Posterior vena cava (tissue), 2 donors: ENCODE data around the gene COL9A3. TPM values are rescaled to one million over a fixed set of nuclear protein-coding genes. Genes with fewer than 3 reads are reported as not detected.

Source experiments
- DNase-seq: peaks from one replicate; pipeline ENCODE4 v3.0.0-alpha.2; 2020; ENCODE audit warnings: low spot score
- intact Hi-C, 2 donors: fragments of 100-400 bp; cut with DNase I; formaldehyde crosslinking; loops; one replicate each; pipeline versions ENCODE4 v1.14.1 to v1.14.2; 2022 to 2023
- total RNA-seq, 2 donors: library from RNA; stranded (reverse); fragmentation: NEBNext Ultra II Directional; extraction: Animal tissue kit (Norgen Biotek cat#: 25700); gene quantifications; one replicate each; pipeline ENCODE4 v1.2.1, GENCODE V29; 2021
- donor health status: DM: yes; HTN: yes; CAD: no.
- donor health status: DM: yes; HTN: yes; CAD: no.

Gene COL9A3
- total RNA-seq, 2 donors from 2014 or later = 1.0 to 1.9 TPM

DNA sequence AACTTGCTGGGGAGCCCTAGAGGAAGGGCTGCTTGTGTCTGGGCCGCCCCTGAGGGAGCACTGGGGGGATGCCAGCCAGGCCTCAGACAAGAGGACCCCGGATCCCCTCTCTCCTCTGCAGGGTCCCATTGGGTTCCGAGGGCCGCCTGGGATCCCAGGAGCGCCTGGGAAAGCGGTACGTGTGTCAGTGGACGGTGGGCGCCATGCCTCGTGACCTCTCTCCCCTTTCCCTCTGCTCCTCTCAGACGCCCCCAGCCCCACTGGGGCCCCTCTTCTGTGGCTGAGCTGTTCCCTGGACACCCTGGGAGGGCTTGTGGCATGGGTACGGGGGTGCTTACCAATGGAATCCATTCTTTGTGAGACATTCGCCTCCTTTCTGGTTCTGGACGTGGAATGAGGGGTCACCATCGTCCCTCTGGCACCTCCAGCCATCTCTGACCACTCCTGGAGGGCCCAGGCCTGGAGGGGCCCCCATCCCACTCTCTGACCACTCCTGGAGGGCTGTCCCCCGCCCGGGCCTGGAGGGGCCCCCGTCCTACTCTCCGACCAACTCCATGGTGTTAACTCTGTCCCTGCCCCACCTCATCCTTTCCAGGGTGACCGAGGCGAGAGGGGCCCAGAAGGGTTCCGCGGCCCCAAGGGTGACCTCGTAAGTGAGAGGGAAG lies 9.9 kb downstream of the COL9A3 start:
- intact Hi-C loops = no loop called here
- DNase-seq = no peak

DNA sequence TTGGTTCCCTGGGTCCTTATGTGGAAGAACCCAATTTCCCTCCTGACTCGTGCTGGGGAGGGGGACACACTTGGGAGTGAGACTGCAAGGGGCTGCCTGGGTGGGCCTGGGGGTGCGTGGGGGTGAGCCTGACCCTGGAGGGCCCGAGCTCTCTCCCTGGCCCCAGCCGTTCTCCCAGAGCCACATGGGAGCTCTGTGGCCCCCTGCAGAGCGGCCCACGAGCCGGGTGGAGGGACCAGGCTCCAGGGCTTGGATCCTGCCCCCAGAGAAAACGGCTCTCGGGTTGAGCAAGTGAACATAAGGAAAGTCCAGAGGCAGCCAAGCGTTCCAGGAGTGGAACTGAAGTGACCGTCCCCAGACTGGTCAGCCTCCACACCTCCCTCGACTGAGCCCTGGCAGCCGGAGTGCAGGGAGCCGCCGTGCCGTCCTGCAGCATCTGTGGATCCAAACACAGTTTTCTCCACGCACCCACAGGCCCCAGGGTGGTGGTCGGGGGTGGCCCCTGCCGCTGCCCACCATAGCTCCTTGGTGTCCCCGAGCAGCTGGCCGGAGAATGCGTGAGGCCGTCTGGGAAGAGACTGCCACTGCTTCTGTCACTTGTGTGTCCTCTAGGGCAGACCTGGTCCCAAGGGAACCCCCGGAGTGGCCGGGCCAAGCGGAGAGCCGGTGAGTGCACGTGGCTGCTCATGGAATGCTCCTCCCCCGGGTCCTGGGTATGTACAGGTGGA lies 10.6 kb downstream of the COL9A3 start:
- intact Hi-C loops = no loop called here

DNA sequence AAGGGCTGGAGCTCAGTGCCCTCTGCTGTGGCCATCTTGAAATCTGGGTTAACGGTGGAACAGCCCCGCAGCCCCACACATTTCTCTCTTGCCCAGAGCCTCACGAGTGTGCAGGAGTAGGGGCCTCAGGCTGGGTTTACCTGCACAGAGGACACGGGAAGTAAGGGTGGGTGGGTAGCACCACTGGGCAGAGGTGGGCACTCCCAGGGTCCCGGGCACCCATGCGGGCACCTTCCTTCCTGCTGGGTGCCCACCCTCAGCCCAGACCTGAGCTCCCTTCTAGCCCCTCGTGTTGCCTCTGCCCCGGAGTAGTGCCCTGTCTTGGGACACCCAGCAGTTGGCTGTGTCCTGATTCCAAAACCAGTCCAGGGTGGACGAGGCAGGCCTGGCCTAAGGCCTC lies 11.2 kb downstream of the COL9A3 start:
- no peak for DNase-seq
- intact Hi-C loops = no loop called here

More for the DNA sequence above, 10.6 kb downstream of the COL9A3 start:
- no peak for DNase-seq

DNA sequence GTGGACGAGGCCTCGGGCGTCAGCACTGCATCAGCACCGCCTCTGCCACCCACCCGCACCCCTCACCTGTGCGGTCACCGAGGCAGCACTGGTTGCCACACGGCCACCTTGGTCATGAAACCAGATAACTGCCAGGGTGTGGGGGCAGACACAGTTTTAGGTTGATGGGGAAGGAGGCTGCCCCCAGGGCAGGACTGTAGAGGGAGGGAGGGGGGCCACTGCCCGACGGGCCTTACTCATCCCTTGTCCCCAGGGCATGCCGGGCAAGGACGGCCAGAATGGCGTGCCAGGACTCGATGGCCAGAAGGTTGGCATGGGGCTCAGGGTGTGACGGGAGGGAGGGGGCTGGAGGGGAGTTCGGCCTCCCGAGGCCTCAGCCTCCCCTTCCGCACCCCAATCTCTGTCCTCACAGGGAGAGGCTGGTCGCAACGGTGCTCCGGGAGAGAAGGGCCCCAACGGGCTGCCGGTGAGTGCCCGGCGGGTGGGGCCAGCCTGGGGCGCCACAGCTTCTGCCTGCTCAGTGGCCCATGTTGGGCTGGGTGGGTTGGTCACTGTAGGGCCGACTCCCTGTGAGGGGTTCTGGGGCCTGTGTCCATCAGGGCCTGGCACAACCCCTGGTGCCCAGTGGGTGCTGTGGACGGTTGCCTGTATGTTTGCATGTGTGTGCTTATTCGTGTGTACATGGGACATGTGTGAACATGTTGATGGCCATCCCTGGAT lies 11.8 kb downstream of the COL9A3 start:
- intact Hi-C loops = no loop called here
- no peak for DNase-seq

DNA sequence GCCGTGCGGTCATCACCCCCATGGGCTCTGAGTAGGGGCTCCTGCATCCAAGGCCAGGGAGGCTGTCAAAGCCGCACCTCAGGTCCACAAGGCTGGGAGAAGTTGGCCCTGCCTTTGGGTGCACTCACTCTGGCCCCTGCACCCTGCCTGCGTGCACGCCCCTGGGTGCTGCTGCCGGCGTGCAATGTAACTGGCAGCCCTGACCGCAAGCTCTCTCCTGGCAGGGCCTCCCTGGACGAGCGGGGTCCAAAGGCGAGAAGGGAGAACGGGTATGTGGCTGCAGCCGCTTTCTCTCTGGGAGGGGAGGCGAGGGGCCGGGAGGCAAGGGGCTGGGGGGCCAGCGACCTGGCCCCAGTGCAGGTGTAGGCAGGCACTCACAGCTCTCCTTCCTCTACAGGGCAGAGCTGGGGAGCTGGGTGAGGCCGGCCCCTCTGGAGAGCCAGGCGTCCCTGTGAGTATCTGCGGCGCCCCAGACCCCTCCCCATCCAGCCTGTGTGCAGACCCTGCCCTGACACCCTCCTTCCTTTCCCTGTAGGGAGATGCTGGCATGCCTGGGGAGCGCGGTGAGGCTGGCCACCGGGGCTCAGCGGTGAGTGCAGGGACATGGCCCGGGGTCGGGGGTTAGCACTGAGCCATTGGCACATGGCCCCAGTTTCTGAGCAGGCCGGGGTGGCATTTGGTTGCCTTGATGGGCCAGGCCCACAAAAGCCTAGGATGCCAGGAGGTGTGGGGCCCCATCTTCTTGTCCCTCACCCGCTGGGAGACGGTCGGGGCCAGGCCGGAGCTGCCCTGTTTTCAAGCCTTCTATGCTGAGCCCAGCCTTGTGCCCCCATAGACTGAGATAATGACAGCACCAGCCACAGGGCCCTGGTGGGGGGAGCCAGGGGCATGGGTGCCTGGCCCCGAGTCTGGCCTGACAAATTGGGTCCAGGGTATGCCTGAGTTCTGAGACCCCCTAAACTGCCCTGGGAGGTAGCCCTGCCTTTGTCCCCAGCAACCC lies 12.7 kb downstream of the COL9A3 start:
- intact Hi-C loops = no loop called here
- DNase-seq = no peak

DNA sequence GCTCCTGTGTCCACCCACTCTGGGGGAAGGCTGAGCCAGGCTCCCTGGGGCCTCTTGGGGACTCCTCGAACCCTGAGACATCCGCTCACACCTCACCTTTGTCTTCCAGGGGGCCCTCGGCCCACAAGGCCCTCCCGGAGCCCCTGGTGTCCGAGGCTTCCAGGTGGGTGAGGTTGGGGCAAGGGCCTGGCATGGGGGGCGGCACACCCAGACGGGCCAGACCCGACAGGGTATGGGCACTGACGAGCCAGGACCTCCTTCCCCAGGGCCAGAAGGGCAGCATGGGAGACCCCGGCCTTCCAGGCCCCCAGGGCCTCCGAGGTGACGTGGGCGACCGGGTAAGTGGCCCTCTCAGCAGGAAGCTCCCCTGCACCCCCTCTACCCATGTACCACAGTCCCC lies 13.4 kb downstream of the COL9A3 start:
- intact Hi-C loops = no loop called here
- DNase-seq = no peak

DNA sequence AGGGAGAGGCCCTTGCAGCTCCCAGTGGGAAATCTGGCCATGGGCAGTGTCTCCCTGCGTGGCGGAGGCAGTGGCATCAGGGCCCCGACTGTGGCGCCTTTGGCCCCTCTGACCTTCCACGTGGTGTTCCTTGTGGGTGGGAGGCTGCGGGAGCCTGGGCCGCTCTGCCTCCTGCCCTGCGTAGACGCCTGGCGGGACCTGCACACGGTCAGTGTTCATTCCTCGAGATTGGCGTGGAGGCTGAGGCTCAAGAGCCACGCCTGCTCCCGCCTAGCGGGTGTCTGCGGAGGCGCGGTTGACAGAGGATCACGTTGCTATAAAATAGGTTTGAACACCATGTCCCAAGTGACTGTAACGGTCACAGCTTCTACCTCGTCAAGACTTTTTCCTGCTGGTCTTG lies 14.0 kb downstream of the COL9A3 start:
- intact Hi-C loops = no loop called here
- no peak for DNase-seq

DNA sequence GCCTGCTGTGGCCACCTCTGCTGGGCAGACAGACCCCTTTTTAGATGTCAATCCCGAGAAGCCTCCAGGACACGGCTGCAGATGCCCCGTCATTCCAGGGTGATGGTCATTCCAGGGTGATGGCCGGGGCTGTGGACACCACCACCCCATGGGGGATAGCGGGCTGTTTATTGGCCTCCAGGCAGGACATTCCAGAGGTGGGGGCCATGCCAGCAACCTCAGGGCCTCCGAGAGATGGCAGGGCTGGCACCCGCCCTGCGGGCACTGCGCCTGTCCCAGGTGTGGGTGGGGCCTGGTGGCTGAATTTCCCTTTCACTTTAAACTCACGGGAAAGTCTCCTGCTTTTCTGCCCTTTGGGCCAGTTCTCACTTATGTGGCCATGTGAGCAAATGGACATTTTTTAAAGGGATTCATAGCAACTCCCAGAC lies 14.5 kb downstream of the COL9A3 start:
- DNase-seq = no peak
- intact Hi-C loops = no loop called here

DNA sequence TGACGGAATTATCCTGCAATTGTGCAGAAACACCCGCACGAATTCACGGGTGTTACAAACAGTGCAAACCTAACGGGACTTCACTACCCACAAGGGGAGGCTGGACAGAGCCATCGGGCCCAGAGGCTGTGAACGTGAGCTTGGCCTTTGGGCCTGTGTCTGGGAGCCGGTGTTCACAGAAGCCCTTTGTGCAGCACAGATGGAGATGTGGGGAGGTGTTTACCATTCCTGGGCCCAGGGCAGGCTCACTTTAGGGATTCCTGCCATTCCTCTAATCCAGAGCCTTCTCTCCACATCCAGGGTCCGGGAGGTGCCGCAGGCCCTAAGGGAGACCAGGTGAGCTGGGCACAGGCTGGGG lies 15.0 kb downstream of the COL9A3 start:
- DNase-seq = no peak

DNA sequence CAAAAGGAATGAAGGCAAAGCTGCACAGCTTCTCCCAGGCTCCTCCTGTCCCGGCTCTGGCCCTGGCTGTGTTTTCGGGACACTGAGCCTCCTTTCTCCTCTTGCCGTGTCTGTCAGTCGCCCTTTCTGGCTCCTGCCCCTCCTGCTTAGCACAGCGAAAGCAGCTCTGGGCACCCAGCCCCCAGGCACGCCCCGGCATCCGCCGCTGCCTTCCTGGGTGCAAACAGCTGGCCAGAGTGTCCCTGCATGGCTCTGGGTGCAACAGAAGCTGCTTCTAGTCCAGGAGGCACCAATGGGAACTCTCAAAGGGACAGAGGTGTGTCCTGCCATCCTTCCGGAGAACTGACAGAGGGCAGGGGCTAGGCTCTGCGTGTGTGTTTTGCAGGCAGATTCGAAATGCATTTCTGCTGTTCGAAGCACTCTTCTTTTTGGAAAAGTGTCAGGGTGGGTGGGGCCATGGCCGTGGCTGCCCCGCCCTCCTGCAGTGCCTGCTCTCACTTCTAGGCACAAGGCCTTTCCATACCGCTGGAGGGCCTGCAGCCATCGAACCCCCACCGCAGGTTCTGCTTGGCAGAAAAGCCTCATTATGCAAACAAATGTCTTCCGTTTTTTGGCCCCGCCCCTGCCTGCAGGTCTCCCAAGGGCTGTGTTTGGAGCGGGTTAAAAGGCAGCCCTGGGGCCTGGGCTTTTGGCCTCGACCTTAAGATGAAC lies 15.5 kb downstream of the COL9A3 start:
- DNase-seq = no peak
- intact Hi-C loops = no loop called here

More for the DNA sequence above, 15.0 kb downstream of the COL9A3 start:
- intact Hi-C loops = no loop called here

DNA sequence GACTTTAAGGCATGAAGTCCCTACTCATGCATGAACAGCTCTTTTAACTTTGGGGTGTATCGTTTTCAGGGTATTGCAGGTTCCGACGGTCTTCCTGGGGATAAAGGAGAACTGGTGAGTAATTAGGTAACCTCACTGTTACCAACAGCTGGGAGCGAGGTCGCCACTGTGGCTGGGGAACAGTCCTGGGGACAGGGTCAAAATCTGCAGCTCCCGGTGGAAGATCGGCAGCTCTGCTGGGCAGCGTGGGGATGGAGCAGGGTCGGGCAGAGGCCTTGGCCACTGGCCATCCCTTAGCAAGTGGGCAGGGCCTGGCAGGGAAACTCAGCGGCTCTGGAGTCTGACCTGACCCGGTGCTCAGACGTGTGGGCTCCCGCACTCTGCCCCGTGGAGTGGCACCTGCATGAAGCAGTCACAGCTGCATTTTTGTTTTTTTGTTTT lies 16.1 kb downstream of the COL9A3 start:
- intact Hi-C loops = no loop called here
- DNase-seq = no peak

DNA sequence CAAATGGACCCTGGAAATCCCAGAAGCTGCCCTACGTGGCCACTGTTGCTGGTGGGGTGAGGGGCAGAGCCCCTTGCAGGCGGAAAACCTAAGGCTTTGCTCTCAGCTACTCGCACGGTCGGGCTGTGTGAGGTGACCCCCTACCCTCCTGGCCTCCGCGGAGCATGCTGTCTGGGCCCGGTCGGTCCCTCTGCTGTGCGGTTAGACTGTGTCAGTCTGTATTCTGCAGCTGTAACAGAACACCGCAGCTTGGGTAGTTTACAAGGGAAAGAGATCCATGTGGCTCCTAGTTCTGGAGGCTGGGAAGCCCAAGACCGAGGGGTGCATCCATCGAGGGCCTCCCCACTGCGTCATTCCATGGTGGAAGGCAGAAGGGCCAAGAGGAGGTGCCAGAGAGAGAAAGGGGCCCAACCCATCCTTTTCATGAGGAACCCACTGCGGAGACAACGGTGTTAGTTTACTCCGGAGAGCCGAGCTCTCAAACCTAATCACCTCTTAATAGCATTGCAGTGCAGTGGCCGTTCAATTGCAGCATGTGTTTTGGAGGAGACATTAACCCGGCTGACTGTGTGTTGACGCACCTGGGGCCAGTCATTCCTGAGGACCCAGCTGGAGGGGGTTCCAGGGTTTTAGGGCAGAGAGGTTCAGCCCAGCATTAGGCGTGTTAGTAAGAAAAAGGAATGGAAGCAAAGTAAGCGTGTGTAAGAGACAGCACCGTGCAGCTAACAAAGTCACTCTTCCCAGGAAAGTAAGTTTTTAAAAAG lies 18.3 kb downstream of the COL9A3 start:
- intact Hi-C loops = no loop called here
- no peak for DNase-seq

DNA sequence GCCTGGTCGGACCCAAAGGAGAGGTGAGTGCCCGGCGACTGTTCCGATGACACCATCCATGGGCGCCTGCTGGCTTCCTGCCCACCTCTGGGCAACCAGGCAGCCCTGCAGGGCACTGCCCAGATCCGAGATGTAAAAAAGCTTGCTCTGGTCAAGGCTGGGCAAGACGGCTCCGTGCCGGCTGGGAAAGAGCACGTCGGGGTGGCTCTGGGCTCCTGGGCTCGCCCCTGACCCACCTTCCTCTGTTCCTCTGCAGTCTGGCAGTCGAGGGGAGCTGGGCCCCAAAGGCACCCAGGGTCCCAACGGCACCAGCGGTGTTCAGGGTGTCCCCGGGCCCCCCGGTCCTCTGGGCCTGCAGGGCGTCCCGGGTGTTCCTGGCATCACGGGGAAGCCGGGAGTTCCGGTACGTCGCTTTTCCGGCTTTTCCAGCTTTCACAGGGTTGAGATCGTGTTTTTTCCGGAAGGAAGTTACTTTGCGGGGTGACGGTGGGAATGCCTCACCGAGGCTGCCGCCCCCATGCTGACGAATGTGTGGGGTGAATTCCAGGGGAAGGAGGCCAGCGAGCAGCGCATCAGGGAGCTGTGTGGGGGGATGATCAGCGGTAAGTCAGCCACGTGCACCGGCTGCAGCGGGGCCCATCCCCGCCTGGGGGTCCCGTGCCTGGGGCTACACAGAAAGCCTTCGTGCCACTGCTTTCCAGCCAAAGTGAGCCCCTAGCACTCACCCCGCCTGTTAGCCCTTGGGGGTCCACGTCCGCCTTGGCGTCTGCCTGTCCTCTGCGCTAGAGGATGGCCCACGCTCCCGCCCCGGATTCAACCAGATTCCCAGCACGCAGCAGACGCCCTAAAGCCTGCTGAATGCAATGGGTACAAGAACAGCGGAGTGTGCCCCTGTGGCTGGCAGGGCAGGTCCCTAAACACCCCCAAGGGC lies 19.3 kb downstream of the COL9A3 start:
- intact Hi-C loops = no loop called here
- no peak for DNase-seq

DNA sequence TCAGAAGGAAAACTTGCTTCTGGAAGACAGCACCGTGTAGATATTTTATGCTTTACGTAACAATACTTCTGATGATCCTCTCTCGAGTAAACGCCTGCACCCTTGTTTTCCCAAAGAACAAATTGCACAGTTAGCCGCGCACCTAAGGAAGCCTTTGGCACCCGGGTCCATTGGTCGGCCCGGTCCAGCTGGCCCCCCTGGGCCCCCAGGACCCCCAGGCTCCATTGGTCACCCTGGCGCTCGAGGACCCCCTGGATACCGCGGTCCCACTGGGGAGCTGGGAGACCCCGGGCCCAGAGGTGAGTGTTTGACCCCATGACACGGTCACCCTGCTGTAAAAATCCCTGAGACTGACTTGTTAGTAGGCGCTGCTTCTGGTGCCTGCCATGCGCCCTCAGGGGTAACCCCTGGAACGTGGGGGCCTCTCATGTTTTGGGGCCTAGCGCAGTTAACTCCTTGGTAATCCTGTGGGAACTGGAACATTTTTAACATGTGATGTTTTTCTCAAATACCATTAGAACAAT lies 20.2 kb downstream of the COL9A3 start:
- DNase-seq = no peak
- intact Hi-C loops = no loop called here

DNA sequence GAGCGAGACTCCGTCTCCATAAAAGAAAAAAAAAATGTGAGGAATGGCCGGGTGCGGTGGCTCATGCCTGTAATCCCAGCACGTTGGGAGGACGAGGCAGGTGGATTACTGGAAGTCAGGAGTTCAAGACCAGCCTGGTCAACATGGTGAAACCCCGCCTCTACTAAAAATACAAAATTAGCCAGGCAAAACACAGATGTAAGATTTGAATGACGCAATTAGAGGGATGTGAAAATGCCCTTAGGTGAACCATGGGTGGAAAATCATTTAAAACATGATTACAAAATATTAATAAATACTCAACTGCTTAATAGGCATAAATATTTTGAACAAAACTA lies 20.9 kb downstream of the COL9A3 start:
- intact Hi-C loops = no loop called here
- no peak for DNase-seq

DNA sequence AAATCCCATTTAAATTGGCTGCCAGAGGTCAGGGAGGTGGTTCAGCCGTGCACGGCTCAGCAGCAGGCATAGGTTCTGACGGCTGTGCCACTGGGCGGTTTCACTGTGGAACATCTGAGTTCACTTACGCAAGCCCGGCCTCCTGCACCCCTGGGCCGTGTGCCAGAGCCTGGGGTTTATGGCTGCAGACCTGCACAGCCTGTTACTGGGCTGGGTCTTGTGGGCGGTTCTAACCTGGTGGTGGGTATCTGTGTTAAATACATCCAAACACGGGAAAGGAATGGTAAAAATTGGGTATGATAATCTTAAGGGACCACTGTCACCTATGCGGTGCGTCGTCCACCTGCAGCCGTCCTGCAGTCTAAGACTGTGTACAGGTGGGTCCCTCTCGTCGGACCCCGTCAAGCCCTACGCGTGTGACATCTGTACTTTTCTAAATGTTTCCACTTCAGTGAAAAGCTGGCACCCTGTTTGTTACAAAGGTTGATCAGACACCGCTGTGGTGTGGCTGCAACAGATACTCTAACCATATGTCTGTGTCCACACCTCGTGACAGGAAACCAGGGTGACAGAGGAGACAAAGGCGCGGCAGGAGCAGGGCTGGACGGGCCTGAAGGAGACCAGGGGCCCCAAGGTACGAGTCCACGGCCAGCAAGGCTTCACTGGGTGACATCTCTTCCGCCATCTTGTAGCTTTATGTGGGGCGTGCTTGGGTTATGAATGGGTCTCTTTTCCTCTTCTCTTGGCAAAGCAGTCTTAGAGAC lies 21.5 kb downstream of the COL9A3 start:
- intact Hi-C loops = no loop called here
- DNase-seq = peak; percentile 76
